Measurements from ENCODE around the gene THOC2. TPM values are rescaled to one million over a fixed set of nuclear protein-coding genes. Genes with fewer than 3 reads are reported as not detected.
"Not testable (repeated sequence)": the region's sequence is repeated elsewhere in the genome, so short reads cannot be mapped to it uniquely, and the experiment has no call there.

Gene THOC2
- total RNA-seq, 1 donor from 2014 or later = 118 TPM

DNA sequence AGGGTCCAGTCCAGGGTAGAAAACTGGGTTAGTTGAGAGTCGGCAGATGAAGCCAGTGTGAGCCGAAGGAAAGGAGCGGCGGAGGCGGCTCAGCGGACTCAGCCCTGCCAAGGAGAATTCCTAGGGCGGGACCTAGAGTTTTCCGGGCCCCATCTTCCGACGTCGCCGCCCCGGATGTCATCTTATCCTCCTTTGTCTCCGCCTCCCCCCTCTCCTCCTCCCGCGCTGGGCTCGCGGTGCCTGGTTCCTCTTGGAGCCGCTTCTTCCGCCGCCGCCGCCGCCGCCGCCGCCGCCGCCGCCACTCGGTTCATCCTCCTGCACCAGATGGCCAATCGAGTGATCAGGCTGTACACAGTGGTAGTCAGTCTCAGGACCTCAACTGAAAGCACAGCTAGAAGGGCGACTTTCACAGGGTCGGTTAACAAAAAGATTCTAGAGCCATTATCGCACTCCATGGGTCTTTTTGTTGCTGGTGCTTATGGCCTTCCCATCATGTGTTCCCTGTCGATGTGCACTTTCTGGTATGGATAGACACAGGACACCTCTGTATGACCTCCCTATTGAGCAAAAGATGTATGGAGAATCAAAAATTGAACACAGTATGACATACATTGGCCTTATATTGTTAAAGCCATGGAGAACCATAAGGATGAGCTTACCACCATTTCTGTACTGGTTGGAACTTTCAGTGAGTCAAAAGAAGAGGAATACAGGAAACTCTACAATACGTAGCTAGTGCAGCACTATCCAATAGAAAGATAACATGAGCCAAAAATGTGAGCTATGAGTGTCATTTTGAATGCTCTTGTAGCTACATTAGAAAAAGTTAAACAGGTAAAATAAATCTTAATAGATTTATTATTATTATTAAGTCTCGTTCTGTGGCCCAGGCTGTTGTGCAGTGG, 32.4 kb upstream of the THOC2 start:
- no peak for TF ChIP-seq CTCF (IDR thresholded peaks at IDR 0.05; ENCODE audit: unreplicated experiment)
- Mint-ChIP-seq H3K27ac (peak overlapping the region; percentile 70), H3K36me3 (ENCODE audit: insufficient read depth) (peaks cover 2% of the 10 kb centered on the region), H3K4me1 (ENCODE audit: low read depth) (peaks cover 5% of the 10 kb centered on the region), H3K4me3 (ENCODE audit: low read depth) (peak overlapping the region; percentile 73), H3K27me3 (no peaks in the 10 kb centered on the region), H3K9me3 (ENCODE audit: low read depth) (peaks cover 15% of the 10 kb centered on the region)
- peak; percentile 35 for DNase-seq (ENCODE audit: low spot score, unreplicated experiment)

DNA sequence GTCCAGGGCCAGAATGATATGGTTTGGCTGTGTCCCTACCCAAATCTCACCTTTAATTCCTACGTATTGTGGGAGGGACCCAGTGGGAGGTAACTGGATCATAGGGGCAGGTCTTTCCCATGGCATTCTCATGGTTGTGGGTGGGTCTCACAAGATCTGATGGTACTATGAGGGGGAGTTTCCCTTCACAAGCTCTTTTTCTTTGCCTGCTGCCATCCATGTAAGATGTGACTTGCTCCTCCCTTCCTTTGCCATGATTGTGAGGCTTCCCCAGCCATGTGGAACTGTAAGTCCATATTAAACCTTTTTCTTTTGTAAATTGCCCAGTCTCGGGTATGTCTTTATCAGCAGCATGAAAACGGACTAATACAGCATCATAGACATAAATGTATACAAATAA, 27.0 kb upstream of the THOC2 start:
- H3K27ac Mint-ChIP-seq; H3K4me3 Mint-ChIP-seq (ENCODE audit: low read depth); H3K36me3 Mint-ChIP-seq (ENCODE audit: insufficient read depth); H3K4me1 Mint-ChIP-seq (ENCODE audit: low read depth); DNase-seq (ENCODE audit: low spot score, unreplicated experiment); H3K27me3 Mint-ChIP-seq: not testable (repeated sequence)
- H3K9me3 Mint-ChIP-seq (ENCODE audit: low read depth) = peaks cover 28% of the 10 kb centered on the region

DNA sequence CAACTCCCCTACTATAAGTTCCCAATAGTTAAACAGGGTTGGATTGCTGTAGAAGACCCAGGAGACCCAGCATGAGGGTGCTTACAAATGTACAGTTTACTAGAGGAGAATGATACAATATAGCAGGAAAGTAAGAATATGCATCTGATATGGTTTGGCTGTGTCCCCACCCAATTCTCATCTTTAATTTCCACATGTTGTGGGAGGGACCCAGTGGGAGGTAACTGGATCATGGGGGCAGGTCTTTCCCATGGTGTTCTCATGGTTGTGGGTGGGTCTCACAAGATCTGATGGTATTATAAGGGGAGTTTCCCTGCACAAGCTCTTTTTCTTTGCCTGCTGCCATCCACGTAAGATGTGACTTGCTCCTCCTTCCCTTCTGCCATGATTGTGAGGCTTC, 24.9 kb upstream of the THOC2 start:
- H3K4me3 Mint-ChIP-seq (ENCODE audit: low read depth); H3K27me3 Mint-ChIP-seq; H3K4me1 Mint-ChIP-seq (ENCODE audit: low read depth); H3K36me3 Mint-ChIP-seq (ENCODE audit: insufficient read depth); DNase-seq (ENCODE audit: low spot score, unreplicated experiment); H3K27ac Mint-ChIP-seq: not testable (repeated sequence)
- H3K9me3 Mint-ChIP-seq (ENCODE audit: low read depth) = peaks cover 32% of the 10 kb centered on the region

DNA sequence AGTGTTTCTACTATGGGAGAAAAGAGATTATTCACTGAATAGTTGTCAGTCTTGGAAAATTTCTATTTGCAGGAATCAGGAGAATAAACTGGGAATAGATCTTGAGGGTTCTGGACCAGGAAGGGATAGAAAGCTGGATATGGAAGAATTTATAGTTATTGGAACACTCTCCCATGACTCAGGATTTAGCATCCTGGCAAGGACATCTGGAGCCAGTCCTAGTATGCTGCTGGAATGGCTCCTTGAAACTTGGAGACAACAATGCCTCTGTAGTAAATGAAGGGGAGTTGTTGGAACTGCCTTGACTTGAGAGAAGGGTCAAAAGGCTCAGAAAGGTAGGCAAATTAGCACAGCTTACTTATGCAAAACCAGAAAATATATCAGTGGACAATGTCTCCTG, 23.5 kb upstream of the THOC2 start:
- Mint-ChIP-seq H3K36me3 (ENCODE audit: insufficient read depth) (peaks cover 2% of the 10 kb centered on the region), H3K27ac (no peak overlapping the region), H3K9me3 (ENCODE audit: low read depth) (peaks cover 31% of the 10 kb centered on the region), H3K27me3 (no peaks in the 10 kb centered on the region), H3K4me3 (ENCODE audit: low read depth) (no peak overlapping the region), H3K4me1 (ENCODE audit: low read depth) (no peaks in the 10 kb centered on the region)
- no peak for TF ChIP-seq CTCF (IDR thresholded peaks at IDR 0.05; ENCODE audit: unreplicated experiment)
- DNase-seq (ENCODE audit: low spot score, unreplicated experiment) = no peak

DNA sequence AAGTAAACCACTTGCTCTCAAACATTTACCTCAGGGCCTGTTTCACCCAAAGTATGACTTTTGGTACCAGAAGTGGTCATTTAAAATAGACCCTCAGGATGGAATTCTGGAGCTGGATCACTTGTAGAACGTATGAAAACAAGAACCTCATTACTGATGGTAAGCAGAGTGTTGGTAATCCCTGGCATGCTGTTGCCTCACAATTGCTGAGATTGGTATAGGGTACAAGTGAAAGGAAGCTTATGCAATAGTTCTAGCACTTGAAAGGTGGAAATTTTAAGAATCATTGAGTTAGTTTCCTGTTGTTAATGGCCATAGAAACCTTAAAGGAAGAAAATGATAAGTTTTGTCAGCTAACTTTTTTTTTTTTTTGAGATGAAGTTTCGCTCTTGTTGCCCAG, 22.3 kb upstream of the THOC2 start:
- no peak for TF ChIP-seq CTCF (IDR thresholded peaks at IDR 0.05; ENCODE audit: unreplicated experiment)
- H3K36me3 Mint-ChIP-seq (ENCODE audit: insufficient read depth) = peaks cover 2% of the 10 kb centered on the region
- no peak overlapping the region for H3K4me3 Mint-ChIP-seq (ENCODE audit: low read depth)
- no peaks in the 10 kb centered on the region for H3K4me1 Mint-ChIP-seq (ENCODE audit: low read depth)
- H3K9me3 Mint-ChIP-seq (ENCODE audit: low read depth) = peaks cover 31% of the 10 kb centered on the region
- no peak for DNase-seq (ENCODE audit: low spot score, unreplicated experiment)
- no peak overlapping the region for H3K27ac Mint-ChIP-seq
- no peaks in the 10 kb centered on the region for H3K27me3 Mint-ChIP-seq

GRCh38 chrX:123753656-123754350, 21.0 kb upstream of the THOC2 start:
- TF ChIP-seq CTCF (IDR thresholded peaks at IDR 0.05; ENCODE audit: unreplicated experiment) = no peak
- no peak for DNase-seq (ENCODE audit: low spot score, unreplicated experiment)
- peaks cover 2% of the 10 kb centered on the region for H3K36me3 Mint-ChIP-seq (ENCODE audit: insufficient read depth)
- H3K9me3 Mint-ChIP-seq (ENCODE audit: low read depth) = peaks cover 25% of the 10 kb centered on the region
- no peaks in the 10 kb centered on the region for H3K27me3 Mint-ChIP-seq
- no peak overlapping the region for H3K4me3 Mint-ChIP-seq (ENCODE audit: low read depth)
- no peak overlapping the region for H3K27ac Mint-ChIP-seq
- no peaks in the 10 kb centered on the region for H3K4me1 Mint-ChIP-seq (ENCODE audit: low read depth)
